Osteocyte (in vitro differentiated cells): ENCODE results near the gene IFT43. TPM values are rescaled to one million over a fixed set of nuclear protein-coding genes. Genes with fewer than 3 reads are reported as not detected.

ENCODE experiments used
- DNase-seq: peaks from one replicate; pipeline ENCODE4 v3.0.0; 2021; ENCODE audit warnings: mixed read lengths; ENCODE audit not compliant: unreplicated experiment; ENCODE audit errors: extremely low spot score
- H3K27ac Mint-ChIP-seq: one replicate; pipeline ENCODE4 v1.8.0; 2021; ENCODE audit warnings: mild to moderate bottlenecking, mixed read lengths; ENCODE audit not compliant: unreplicated experiment
- H3K27me3 Mint-ChIP-seq: one replicate; pipeline ENCODE4 v1.8.0; 2021; ENCODE audit warnings: mixed read lengths; ENCODE audit not compliant: unreplicated experiment
- H3K36me3 Mint-ChIP-seq: one replicate; pipeline ENCODE4 v1.8.0; 2021; ENCODE audit warnings: mixed read lengths; ENCODE audit not compliant: unreplicated experiment
- H3K4me1 Mint-ChIP-seq: one replicate; pipeline ENCODE4 v1.8.0; 2021; ENCODE audit warnings: mixed read lengths; ENCODE audit not compliant: unreplicated experiment
- H3K4me3 Mint-ChIP-seq: one replicate; pipeline ENCODE4 v1.8.0; 2021; ENCODE audit warnings: mild to moderate bottlenecking, moderate library complexity, mixed read lengths; ENCODE audit not compliant: unreplicated experiment
- H3K9me3 Mint-ChIP-seq: one replicate; pipeline ENCODE4 v1.8.0; 2021; ENCODE audit warnings: mixed read lengths; ENCODE audit not compliant: unreplicated experiment
- total RNA-seq: library from RNA; stranded (reverse); gene quantifications from 2 replicates; pipeline ENCODE4 v1.2.1, GENCODE V29; 2021
- TF ChIP-seq, protein P1 (sequence below): fragments of 200-600 bp; sonication (generic); IDR thresholded peaks from 2 replicates; pipeline ENCODE4 v1.5.0; 2021; ENCODE audit warnings: antibody characterized with exemption, mild to moderate bottlenecking, moderate library complexity

Gene IFT43
- total RNA-seq, 1 donor from 2014 or later = 29.0 TPM

DNA sequence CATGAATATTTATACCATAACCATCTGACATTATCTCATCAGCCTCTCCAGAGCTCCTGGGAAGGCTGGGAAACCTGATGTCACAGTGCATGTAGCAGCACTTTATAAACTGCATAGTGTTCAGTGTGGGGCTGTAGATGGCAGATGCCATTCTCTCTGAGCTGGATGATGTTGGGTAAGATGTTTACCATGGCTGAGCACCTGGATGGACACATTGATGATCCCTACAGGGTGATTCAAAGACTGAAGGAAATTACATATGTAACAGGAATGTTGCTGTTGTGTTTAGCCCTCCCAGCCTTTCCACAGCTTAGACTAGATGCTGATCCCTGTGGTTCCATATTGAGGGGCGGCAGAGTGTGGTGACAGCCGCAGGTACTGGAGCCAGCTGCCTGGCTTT lies 37.4 kb downstream of the IFT43 start:
- H3K4me1 Mint-ChIP-seq = no peaks in the 10 kb centered on the region
- no peaks in the 10 kb centered on the region for H3K27me3 Mint-ChIP-seq
- peaks cover 62% of the 10 kb centered on the region for H3K36me3 Mint-ChIP-seq
- no peak overlapping the region for H3K27ac Mint-ChIP-seq
- DNase-seq = no peak
- H3K9me3 Mint-ChIP-seq = peaks cover 27% of the 10 kb centered on the region
- TF ChIP-seq, protein P1, sequence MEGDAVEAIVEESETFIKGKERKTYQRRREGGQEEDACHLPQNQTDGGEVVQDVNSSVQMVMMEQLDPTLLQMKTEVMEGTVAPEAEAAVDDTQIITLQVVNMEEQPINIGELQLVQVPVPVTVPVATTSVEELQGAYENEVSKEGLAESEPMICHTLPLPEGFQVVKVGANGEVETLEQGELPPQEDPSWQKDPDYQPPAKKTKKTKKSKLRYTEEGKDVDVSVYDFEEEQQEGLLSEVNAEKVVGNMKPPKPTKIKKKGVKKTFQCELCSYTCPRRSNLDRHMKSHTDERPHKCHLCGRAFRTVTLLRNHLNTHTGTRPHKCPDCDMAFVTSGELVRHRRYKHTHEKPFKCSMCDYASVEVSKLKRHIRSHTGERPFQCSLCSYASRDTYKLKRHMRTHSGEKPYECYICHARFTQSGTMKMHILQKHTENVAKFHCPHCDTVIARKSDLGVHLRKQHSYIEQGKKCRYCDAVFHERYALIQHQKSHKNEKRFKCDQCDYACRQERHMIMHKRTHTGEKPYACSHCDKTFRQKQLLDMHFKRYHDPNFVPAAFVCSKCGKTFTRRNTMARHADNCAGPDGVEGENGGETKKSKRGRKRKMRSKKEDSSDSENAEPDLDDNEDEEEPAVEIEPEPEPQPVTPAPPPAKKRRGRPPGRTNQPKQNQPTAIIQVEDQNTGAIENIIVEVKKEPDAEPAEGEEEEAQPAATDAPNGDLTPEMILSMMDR = no peak
- H3K4me3 Mint-ChIP-seq = no peak overlapping the region

DNA sequence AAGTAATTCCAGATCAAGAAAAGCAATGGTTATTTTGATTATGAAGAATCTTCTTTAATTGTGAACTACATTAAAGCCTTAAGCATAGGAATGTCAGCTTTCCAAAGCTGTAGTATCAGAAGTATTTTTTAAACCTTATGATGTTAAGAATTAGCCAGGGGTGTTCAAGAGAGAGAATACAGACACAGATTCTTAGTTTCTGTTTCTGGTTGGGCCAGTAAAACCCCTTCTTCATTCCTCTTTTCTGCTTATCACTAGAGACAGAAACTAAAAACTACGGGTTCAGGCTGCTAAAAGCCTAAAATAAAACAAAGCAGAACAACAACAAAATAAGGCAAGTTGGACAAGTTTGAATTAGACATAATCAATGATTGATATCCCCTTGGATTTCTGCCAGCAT lies 38.2 kb downstream of the IFT43 start:
- H3K4me1 Mint-ChIP-seq = no peaks in the 10 kb centered on the region
- no peaks in the 10 kb centered on the region for H3K27me3 Mint-ChIP-seq
- peaks cover 28% of the 10 kb centered on the region for H3K9me3 Mint-ChIP-seq
- H3K4me3 Mint-ChIP-seq = no peak overlapping the region
- TF ChIP-seq, protein P1 = no peak
- DNase-seq = no peak
- peaks cover 62% of the 10 kb centered on the region for H3K36me3 Mint-ChIP-seq
- H3K27ac Mint-ChIP-seq = no peak overlapping the region

DNA sequence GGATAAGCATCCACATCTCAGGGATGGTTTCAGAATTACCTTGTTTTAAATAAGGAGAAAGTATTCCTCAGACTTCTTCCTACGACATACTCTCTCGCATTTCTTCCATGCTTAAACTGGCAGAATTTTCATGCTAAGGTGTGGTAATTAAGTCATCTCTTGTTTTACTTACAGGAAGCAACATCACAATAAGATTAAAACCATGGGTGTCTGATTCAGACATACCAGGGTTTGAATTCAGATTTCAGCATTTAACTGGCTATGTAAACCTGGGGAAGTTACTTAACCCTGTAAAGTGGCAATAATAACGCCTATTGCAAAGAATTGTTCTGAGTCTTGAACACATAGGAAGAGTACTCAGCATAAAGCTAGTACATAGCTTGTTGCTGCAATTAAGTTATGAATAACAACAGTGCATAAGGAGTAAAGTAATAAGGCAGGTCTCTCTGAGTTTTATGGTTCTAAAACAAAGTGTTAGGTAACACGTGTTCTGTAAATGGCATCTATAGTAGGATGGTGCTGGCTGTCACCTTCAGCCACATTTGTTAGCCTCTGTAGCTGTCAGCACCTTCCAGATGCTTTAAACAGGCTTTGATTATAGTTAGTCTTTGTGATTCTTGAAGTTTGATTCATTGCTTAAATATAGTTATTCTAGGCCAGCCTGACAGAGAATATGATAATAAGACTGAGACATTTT lies 38.8 kb downstream of the IFT43 start:
- Mint-ChIP-seq H3K27ac (no peak overlapping the region), H3K4me3 (no peak overlapping the region), H3K4me1 (no peaks in the 10 kb centered on the region), H3K27me3 (no peaks in the 10 kb centered on the region), H3K9me3 (peaks cover 24% of the 10 kb centered on the region), H3K36me3 (peaks cover 58% of the 10 kb centered on the region)
- no peak for DNase-seq
- TF ChIP-seq, protein P1 = no peak

GRCh38 chr14:76034566-76034965 lies 49.0 kb downstream of the IFT43 start:
- no peaks in the 10 kb centered on the region for H3K4me1 Mint-ChIP-seq
- no peak for DNase-seq
- no peak overlapping the region for H3K4me3 Mint-ChIP-seq
- TF ChIP-seq, protein P1 = no peak
- peaks cover 32% of the 10 kb centered on the region for H3K36me3 Mint-ChIP-seq
- H3K27me3 Mint-ChIP-seq = no peaks in the 10 kb centered on the region
- no peak overlapping the region for H3K27ac Mint-ChIP-seq
- H3K9me3 Mint-ChIP-seq = no peaks in the 10 kb centered on the region

DNA sequence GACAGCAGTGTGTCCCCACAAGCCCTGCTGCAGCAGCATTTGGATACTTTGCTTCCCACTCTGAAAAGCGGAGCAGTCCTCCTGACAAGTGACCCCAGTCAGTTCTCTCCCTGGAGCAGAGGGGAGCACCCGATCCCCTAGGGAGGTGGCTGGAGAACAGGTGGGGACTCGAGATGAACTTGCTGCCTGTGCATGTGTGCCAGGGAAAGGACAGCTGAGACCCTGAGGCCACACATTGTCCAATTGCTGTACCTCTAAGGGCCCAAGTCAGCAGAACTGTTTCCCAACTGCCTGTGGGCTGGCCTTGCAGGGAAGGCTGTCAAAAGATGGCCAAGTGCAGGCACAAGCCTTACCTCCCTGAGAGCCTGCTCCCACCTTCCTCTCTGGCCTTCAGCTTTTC lies 55.1 kb downstream of the IFT43 start:
- Mint-ChIP-seq H3K4me3 (no peak overlapping the region), H3K27me3 (no peaks in the 10 kb centered on the region), H3K9me3 (no peaks in the 10 kb centered on the region), H3K27ac (no peak overlapping the region), H3K4me1 (no peaks in the 10 kb centered on the region), H3K36me3 (peaks cover 27% of the 10 kb centered on the region)
- TF ChIP-seq, protein P1 = no peak
- DNase-seq = no peak
